Upper lobe of left lung (tissue), 4 donors: ENCODE data around the gene HIF1AN.

Source experiments
- CTCF ChIP-seq, 6 experiments: fragments of 450-650 bp in 4 of 6; fragments of 200-600 bp in 2 of 6; sonication (generic) in 2 of 6; IDR thresholded peaks; one replicate each; pipeline ENCODE4 v1.5.1; 2016 to 2019; ENCODE audit warnings: antibody characterized with exemption in 6 of 6
- POLR2A ChIP-seq, 4 donors: fragments of 450-650 bp; IDR thresholded peaks; one replicate each; pipeline ENCODE4 v1.5.1; 2016 to 2017; ENCODE audit warnings: antibody characterized with exemption in 4 of 4, mild to moderate bottlenecking in 2 of 4

DNA sequence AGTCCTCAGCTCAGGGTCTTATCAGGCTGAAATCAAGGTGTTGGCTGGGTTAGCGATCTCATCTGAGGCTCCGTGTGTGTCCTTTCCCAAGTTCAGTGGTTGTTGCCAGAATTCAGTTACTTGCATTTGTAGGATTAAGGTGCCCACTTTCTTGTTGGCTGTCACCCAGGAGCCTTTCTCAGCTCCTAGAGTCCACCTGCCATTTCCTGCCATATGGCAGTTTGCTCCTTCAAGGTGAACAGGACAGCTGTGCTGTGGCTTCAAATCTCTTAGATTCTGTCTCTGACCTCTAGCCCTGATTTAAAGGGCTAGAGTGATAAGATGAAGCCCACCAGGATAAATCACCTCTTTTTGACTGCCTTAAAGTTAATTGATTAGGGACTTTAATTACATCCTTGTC lies 1.0 kb upstream of the HIF1AN start:
- no peak for TF ChIP-seq CTCF (IDR thresholded peaks at IDR 0.05)
- TF ChIP-seq POLR2A (IDR thresholded peaks at IDR 0.05) = no peak
